ENCODE measurements around the gene PER1. TPM values are rescaled to one million over a fixed set of nuclear protein-coding genes. Genes with fewer than 3 reads are reported as not detected.

PER1 gene
- total and polyA plus RNA-seq, 4 donors: 34.3 to 297 (median 173) TPM

Small RNA genes within 50 kb of the gene (microRNA-seq; reads per million reads assigned to microRNA genes)
- gene MIR4521: 7.0 to 78.1 reads per million in 2 donors
- 0 to 3.0 reads per million in 2 donors for gene MIR6883

Other genes starting within 250 kb of the PER1 start
- 1 to 10 TPM; 1.9 to 3.0 TPM for gene RNF227, start 236.1 kb downstream of the PER1 start, total RNA-seq
- 1 to 10 TPM in 1 of 2 donors, under 1 TPM in 1; 0.50 to 1.9 TPM for gene RNF227, start 236.1 kb downstream of the PER1 start, polyA plus RNA-seq
- gene KCNAB3, start 222.5 kb downstream of the PER1 start, total RNA-seq: 1 to 10 TPM in 1 of 2 donors, under 1 TPM in 1; 0.62 to 1.9 TPM
- gene KCNAB3, start 222.5 kb downstream of the PER1 start, polyA plus RNA-seq: 1 to 10 TPM in 1 of 2 donors, under 1 TPM in 1; 0.38 to 1.2 TPM
- gene TRAPPC1, start 220.5 kb downstream of the PER1 start, total RNA-seq: 100 to 1,000 TPM in 1 of 2 donors, 10 to 100 TPM in 1; 70.3 to 101 TPM
- 100 to 1,000 TPM in 1 of 2 donors, 10 to 100 TPM in 1; 93.5 to 126 TPM for gene TRAPPC1, start 220.5 kb downstream of the PER1 start, polyA plus RNA-seq
- 10 to 100 TPM; 18.3 to 29.2 TPM for gene CNTROB, start 220.2 kb downstream of the PER1 start, total RNA-seq
- 10 to 100 TPM in 1 of 2 donors, 1 to 10 TPM in 1; 6.0 to 39.1 TPM for gene CNTROB, start 220.2 kb downstream of the PER1 start, polyA plus RNA-seq
- not detected for gene GUCY2D, start 149.8 kb downstream of the PER1 start, total RNA-seq
- not detected for gene GUCY2D, start 149.8 kb downstream of the PER1 start, polyA plus RNA-seq
- 1 to 10 TPM in 1 of 2 donors, under 1 TPM in 1; 0.15 to 1.0 TPM for gene ALOX15B, start 113.3 kb downstream of the PER1 start, total RNA-seq
- 1 to 10 TPM in 1 of 2 donors, under 1 TPM in 1; 0.26 to 2.0 TPM for gene ALOX15B, start 113.3 kb downstream of the PER1 start, polyA plus RNA-seq
- gene ALOX12B, start 64.7 kb downstream of the PER1 start, total RNA-seq: not detected
- gene ALOX12B, start 64.7 kb downstream of the PER1 start, polyA plus RNA-seq: under 1 TPM in 1 of 2 donors, not detected in 1; 0.25 TPM
- not detected for gene ALOXE3, start 33.9 kb downstream of the PER1 start, total RNA-seq
- gene ALOXE3, start 33.9 kb downstream of the PER1 start, polyA plus RNA-seq: not detected
- gene HES7, start 28.3 kb downstream of the PER1 start, total RNA-seq: under 1 TPM; 0.19 to 0.30 TPM
- 1 to 10 TPM in 1 of 2 donors, not detected in 1; 1.6 TPM for gene HES7, start 28.3 kb downstream of the PER1 start, polyA plus RNA-seq
- gene VAMP2, start 10.5 kb upstream of the PER1 start, total RNA-seq: 10 to 100 TPM; 73.4 to 80.8 TPM
- 100 to 1,000 TPM in 1 of 2 donors, 10 to 100 TPM in 1; 59.7 to 105 TPM for gene VAMP2, start 10.5 kb upstream of the PER1 start, polyA plus RNA-seq
- 10 to 100 TPM in 1 of 2 donors, 1 to 10 TPM in 1; 8.9 to 12.3 TPM for gene TMEM107, start 24.0 kb upstream of the PER1 start, total RNA-seq
- 10 to 100 TPM in 1 of 2 donors, 1 to 10 TPM in 1; 9.9 to 20.9 TPM for gene TMEM107, start 24.0 kb upstream of the PER1 start, polyA plus RNA-seq
- gene BORCS6, start 37.8 kb upstream of the PER1 start, total RNA-seq: 1 to 10 TPM; 5.2 to 8.0 TPM
- 1 to 10 TPM; 6.4 to 9.4 TPM for gene BORCS6, start 37.8 kb upstream of the PER1 start, polyA plus RNA-seq
- 1 to 10 TPM in 1 of 2 donors, under 1 TPM in 1; 0.81 to 3.1 TPM for gene AURKB, start 58.2 kb upstream of the PER1 start, total RNA-seq
- gene AURKB, start 58.2 kb upstream of the PER1 start, polyA plus RNA-seq: not detected
- gene CTC1, start 95.7 kb upstream of the PER1 start, total RNA-seq: 10 to 100 TPM; 43.3 to 59.2 TPM
- gene CTC1, start 95.7 kb upstream of the PER1 start, polyA plus RNA-seq: 10 to 100 TPM in 1 of 2 donors, 1 to 10 TPM in 1; 4.6 to 36.4 TPM
- 10 to 100 TPM; 21.3 to 25.4 TPM for gene PFAS, start 96.9 kb upstream of the PER1 start, total RNA-seq
- 1 to 10 TPM; 1.4 to 8.3 TPM for gene PFAS, start 96.9 kb upstream of the PER1 start, polyA plus RNA-seq
- 10 to 100 TPM; 20.3 to 21.7 TPM for gene RANGRF, start 136.3 kb upstream of the PER1 start, total RNA-seq
- 10 to 100 TPM; 28.7 to 53.7 TPM for gene RANGRF, start 136.3 kb upstream of the PER1 start, polyA plus RNA-seq
- gene SLC25A35, start 143.0 kb upstream of the PER1 start, total RNA-seq: 1 to 10 TPM; 3.0 to 4.8 TPM
- 1 to 10 TPM; 1.0 to 6.6 TPM for gene SLC25A35, start 143.0 kb upstream of the PER1 start, polyA plus RNA-seq
- gene ARHGEF15, start 157.8 kb upstream of the PER1 start, total RNA-seq: 10 to 100 TPM; 18.6 to 36.5 TPM
- gene ARHGEF15, start 157.8 kb upstream of the PER1 start, polyA plus RNA-seq: 1 to 10 TPM in 1 of 2 donors, under 1 TPM in 1; 0.75 to 2.1 TPM
- not detected for gene ODF4, start 187.4 kb upstream of the PER1 start, total RNA-seq
- not detected for gene ODF4, start 187.4 kb upstream of the PER1 start, polyA plus RNA-seq
- gene RPL26, start 230.8 kb upstream of the PER1 start, total RNA-seq: 1,000 to 10,000 TPM; 1,055 to 1,238 TPM
- 1,000 to 10,000 TPM; 3,230 to 6,952 TPM for gene RPL26, start 230.8 kb upstream of the PER1 start, polyA plus RNA-seq
- gene RNF222, start 245.4 kb upstream of the PER1 start, total RNA-seq: not detected
- gene RNF222, start 245.4 kb upstream of the PER1 start, polyA plus RNA-seq: not detected

Data from aorta (tissue), 4 donors.